GM20431 (cell line): Measurements from ENCODE around the gene RGPD5.
"Not testable (repeated sequence)": the region's sequence is repeated elsewhere in the genome, so short reads cannot be mapped to it uniquely, and the experiment has no call there.

Source experiments
- in situ Hi-C: fragments of 300-500 bp; cut with MseI, MboI; formaldehyde crosslinking; loops from one replicate; pipeline ENCODE4 v1.15.0; 2020; ENCODE audit warnings: low sequenced_read_pairs; ENCODE audit not compliant: unreplicated experiment

The RGPD5 gene

GRCh38 chr2:109794074-109794737 lies at the start of gene RGPD5:
RGPD5 (plus strand) TSS chr2:109794305; CDS start chr2:109794466, 161 bp downstream.
- in situ Hi-C loops, result not testable (repeated sequence)

DNA sequence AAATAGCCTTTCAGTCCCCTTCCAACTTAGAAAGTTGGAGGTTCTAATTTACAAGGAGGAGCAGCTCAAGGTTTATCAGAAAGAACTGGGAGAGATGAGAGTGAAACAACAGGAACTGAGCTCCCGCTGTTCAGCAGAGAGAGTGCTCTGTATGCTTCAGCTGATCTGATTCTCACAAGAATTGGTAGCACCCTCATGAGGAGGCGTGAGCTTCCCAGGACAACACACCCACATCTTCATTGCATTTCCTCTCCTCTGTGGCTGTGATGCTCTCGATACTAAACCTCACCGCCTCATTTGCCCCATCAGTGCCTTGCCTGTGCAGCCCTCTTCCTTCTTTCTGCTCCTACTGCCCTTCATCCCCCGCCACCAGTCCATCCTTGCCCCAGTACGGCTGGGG lies 42.5 kb upstream of the RGPD5 start:
- in situ Hi-C loops, result not testable (repeated sequence)

DNA sequence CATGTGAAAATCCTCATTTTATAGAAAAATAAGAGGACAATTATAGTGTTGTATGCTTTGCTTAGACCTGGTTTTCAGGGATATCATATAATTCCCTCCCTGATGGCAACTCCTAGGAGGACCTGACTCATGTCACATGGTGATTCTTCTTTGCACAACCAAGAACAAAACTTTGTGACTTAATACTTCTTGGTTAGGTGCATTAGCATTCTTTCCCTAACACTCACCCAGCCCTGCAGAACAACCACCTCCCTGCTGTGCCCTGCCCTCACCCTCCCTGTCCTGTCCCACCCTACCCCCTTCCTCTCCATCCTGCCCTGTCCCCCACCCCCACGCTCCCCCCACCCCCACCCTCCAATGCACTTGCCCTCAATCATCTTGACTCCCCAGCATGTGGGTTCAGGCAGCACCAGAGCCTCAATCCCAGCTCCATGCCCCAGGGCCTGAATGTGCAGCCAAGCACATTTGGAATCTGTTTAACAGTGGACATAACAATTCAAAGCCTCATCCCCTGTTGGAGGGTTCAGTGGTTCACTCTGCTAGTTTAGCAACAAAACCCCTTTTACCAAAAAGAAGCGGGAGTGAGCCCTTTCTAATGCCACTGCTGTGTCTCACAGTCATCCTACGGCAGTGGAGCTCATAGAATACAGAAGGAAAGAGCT lies 36.8 kb upstream of the RGPD5 start:
- in situ Hi-C loops, result not testable (repeated sequence)

DNA sequence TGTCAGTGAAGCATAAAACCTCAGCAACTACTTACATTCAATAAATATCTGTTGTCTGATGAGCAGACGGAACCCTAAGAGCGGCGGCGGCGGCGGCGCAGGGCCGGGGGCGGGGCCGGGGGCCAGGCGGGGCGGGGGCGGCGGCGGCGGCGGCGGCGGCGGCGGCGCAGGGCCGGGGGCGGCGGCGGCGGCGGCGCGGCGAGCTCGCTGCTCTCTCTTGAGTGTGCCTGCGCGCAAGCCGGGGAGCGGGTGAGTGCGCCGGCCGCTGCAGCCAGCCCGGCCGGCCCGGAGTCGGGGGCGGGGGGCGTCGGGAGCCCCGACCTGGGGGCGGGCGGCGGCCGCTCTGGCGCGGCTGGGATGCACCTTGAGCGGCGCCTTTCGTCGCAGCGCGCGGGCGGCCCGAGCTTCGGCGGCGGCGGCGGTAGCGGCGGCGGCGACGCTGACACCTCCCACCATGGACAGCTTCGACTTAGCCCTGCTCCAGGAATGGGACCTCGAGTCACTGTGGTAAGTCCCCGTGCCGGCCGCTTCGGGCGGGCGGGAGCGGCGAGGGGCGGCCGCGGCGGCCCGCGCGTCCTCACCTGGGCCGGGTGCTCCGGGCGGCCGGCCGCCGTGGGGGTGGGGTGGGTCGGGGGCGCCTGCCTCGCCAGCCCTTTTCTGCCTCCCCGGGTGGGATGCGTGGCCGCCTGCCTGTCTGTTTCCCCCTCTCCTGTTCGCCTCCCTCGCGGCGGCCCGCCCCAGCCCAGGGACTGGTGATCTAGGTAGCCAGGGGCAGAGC lies 33.7 kb upstream of the RGPD5 start:
- in situ Hi-C loops, result not testable (repeated sequence)

DNA sequence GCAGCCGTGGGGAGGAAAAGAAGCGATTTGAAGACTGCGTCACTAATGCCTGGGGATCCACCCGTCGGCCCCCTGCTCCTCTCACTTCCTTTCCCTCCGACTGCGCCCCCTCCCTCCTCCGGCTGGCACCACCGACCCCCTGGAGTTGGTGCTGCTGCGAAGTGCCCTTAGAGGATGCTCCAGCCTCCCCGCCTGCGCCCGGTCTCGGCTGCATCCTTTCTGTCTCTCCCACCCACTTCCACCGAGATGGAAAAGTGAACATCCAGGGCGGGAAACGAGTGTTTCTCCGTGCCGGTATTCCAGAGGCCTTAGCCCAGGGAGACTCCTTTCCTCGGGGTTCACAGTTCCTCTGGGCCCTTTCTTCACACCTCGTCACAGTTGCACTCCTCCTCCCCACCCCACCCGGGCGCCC lies 33.1 kb upstream of the RGPD5 start:
- in situ Hi-C loops, result not testable (repeated sequence)

GRCh38 chr2:109761976-109762375 lies 32.1 kb upstream of the RGPD5 start:
- in situ Hi-C loops, result not testable (repeated sequence)

GRCh38 chr2:109766074-109766473 lies 28.0 kb upstream of the RGPD5 start:
- in situ Hi-C loops, result not testable (repeated sequence)

- in situ Hi-C loops, result not testable (repeated sequence)
Observed at GRCh38 chr2:109766886-109767578, 27.1 kb upstream of the RGPD5 start.

DNA sequence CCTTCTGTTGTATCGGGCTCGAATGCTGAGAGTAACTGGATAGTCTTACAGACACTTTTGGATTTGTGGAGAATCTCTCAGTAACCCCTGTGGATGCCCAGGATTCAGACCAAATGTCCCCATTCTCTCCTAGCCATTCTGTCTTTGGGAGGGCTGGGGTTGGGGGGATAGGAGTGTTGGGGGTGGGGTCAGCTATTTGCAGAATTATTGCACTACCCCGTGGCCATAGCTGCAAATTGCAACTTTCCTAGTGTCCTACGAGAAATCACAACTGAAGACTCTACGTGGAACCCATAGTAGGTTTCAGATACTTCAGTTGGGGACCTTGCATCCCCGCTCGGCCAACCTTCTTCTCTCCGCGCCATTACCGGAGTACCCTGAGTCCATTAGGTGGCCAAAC lies 25.2 kb upstream of the RGPD5 start:
- in situ Hi-C loops, result not testable (repeated sequence)

DNA sequence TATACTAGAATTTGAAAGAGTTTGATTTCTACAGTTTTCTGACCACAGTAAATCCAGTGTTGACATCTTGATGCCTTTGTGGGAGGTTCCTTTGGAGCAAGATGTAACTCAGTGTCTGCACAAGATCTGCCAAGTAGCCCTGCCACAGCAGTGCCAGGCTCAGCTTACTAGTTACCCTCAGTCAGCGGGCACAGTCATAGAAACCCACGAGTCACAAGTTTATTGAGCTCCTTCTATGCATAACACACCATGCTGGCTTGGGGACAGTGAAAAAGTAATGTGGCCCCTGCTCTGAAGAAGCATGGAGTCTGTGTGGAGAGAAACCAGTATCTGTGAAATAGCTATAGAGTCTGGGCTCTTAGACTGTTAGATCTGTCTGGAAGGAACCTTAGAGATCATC lies 15.0 kb upstream of the RGPD5 start:
- in situ Hi-C loops, result not testable (repeated sequence)

- in situ Hi-C loops, result not testable (repeated sequence)
Observed at GRCh38 chr2:109781147-109781816, 12.8 kb upstream of the RGPD5 start.

DNA sequence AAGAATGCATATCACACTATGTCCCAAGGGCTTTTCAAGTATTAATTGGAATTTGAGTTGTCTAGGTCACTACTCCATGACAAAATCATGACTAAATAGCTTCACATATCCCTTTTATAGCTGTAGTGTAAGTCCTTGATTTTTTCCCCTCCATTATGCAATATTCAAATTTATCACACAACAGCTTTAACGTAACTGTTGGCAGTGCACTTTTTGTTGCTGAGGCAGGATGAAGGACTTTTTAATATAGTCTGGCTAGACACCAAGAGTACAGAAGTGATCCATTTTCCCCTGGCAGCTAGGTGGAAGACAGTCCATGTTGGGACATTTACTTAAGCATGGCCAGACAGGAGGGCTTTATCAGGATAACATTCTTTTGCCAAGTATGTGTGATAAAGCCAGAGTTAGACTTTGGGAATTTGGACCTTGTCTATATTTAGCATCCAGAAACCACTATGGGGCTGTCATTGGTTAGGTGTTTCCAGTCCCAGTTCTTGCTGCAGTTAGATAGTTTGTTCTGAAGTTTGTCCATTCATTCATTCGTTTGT lies 11.6 kb upstream of the RGPD5 start:
- in situ Hi-C loops, result not testable (repeated sequence)

DNA sequence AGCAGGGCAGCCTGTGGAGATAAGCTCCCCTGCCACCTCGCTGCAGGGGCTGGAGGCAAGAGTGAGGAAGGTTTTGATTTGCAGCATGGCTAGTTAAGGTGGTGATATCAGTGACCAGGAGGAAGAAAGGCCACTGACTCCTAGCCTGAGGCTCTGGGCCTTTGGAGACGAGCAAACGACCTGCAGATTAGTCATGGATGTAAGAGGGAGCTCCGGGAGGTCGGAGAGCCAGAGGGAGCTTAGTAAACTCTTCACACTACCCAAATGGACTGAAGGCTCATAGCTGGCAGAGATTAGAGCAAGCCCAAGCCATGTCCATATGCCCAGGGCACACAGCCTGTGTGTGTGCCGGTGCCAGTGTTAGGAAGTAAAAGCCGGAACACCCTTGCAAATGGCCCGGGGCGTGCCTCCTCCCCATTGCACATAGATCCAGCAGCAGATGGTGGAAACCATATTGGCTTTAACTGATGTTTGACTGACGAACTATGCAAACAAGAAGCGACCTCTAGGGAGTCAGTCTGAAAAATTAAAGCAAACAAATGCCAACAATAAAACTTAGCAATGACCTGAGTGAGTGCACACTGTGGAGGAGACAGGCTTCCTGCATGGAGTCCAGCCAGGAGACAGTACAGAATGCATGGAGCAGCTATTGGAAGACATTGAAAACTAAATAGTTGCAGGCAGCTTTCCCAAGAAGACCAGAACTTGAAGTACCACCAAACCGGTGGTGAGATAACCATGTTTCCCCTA lies 2.4 kb upstream of the RGPD5 start:
- in situ Hi-C loops, result not testable (repeated sequence)

DNA sequence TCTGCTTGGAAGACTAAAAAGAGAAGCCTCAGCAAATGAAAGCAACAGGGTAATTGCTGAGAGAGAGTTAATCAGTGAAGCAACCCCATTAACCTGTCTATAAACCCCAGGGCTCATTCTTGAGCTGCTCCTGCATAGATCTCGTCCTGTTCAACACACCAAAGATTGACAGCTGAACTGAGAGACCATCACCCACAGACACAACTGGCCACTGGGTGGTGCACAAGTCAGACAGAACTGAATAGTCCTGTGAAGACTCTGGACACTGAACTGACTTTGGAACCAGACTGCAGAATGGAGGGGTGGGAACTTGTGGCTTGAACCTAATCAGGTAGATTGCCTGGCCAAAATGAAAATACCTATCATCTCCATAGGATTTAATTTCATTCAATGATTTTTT lies 1.4 kb upstream of the RGPD5 start:
- in situ Hi-C loops, result not testable (repeated sequence)

DNA sequence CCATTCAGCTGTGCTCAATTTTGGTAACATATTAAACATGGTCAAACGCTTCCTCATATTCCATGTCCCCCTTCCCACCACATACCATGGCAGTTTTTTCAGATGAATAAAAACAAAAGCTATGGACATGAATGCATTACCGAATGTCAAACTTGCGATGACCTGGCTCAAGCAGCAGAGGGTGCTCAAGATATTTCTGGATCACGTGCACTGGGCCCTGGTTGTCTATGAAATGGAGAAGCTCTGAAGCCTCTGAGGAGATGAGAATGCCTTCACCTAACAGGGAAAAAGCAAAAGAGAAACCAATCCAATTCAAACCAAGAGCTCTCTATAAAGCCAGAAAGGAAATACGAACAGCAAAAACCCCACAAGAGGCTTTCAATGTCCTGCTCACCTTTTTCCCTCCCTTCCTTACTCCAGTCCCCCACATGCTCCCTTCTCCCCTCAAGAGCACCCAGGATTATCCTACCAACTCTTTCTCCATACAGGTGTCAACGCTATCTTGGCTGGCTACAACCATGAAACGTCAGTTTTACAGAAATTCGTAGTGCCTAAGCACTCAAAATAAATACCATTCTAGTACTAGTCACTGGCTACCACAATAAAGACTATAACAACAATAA lies 77.1 kb downstream of the RGPD5 start:
- in situ Hi-C loops, result not testable (repeated sequence)

- in situ Hi-C loops, result not testable (repeated sequence)
Observed at GRCh38 chr2:109876625-109877024, 82.5 kb downstream of the RGPD5 start.

- in situ Hi-C loops, result not testable (repeated sequence)
Observed at GRCh38 chr2:109882112-109882511, 88.0 kb downstream of the RGPD5 start.

GRCh38 chr2:109888414-109888813 lies 94.3 kb downstream of the RGPD5 start:
- in situ Hi-C loops, result not testable (repeated sequence)
